GM21786 (cell line): ENCODE data around the gene TEX35.

Source experiments
- ATAC-seq: cut with Tn5 transposase; IDR thresholded peaks from one replicate; pipeline ENCODE4 v1.9.1; 2021; ENCODE audit not compliant: unreplicated experiment

The TEX35 gene

GRCh38 chr1:178516110-178516509, 3.2 kb downstream of the TEX35 start:
- no peak for ATAC-seq

GRCh38 chr1:178518894-178519293, 6.0 kb downstream of the TEX35 start:
- ATAC-seq, result no peak

- ATAC-seq, result no peak
Measured at GRCh38 chr1:178520803-178521202, 7.9 kb downstream of the TEX35 start.

- ATAC-seq, result no peak
Measured at GRCh38 chr1:178521241-178521640, 8.3 kb downstream of the TEX35 start.

- ATAC-seq, result no peak
Measured at GRCh38 chr1:178527117-178527516, 14.2 kb downstream of the TEX35 start.

- ATAC-seq, result no peak
Measured at GRCh38 chr1:178528228-178528952, 15.5 kb downstream of the TEX35 start.

GRCh38 chr1:178528953-178529335, 16.0 kb downstream of the TEX35 start:
- ATAC-seq, result no peak

GRCh38 chr1:178529364-178530036, 16.6 kb downstream of the TEX35 start:
- no peak for ATAC-seq

GRCh38 chr1:178530037-178530402, 17.1 kb downstream of the TEX35 start:
- ATAC-seq, result no peak

GRCh38 chr1:178530502-178530901, 17.6 kb downstream of the TEX35 start:
- ATAC-seq, result no peak

- no peak for ATAC-seq
Measured at GRCh38 chr1:178531887-178532286, 19.0 kb downstream of the TEX35 start.

GRCh38 chr1:178532392-178532791, 19.5 kb downstream of the TEX35 start:
- ATAC-seq, result peak; percentile 69

GRCh38 chr1:178533121-178533946, 20.4 kb downstream of the TEX35 start:
- no peak for ATAC-seq

- ATAC-seq, result no peak
Measured at GRCh38 chr1:178534137-178534868, 21.4 kb downstream of the TEX35 start.

- no peak for ATAC-seq
Measured at GRCh38 chr1:178536329-178536728, 23.4 kb downstream of the TEX35 start.

- ATAC-seq, result no peak
Measured at GRCh38 chr1:178536844-178537371, 24.0 kb downstream of the TEX35 start.

GRCh38 chr1:178537382-178538090, 24.6 kb downstream of the TEX35 start:
- ATAC-seq, result no peak

GRCh38 chr1:178538192-178538916, 25.4 kb downstream of the TEX35 start:
- no peak for ATAC-seq

- no peak for ATAC-seq
Measured at GRCh38 chr1:178539291-178539690, 26.4 kb downstream of the TEX35 start.

GRCh38 chr1:178540204-178540603, 27.3 kb downstream of the TEX35 start:
- ATAC-seq, result no peak
